ENCODE measurements around the gene AGPAT1. TPM values are rescaled to one million over a fixed set of nuclear protein-coding genes. Genes with fewer than 3 reads are reported as not detected.

The AGPAT1 gene
- total and polyA plus RNA-seq, 2 of the 13 experiments (the other 11 are each of a cell fraction or from before 2014, with no cell fraction given), result 51.3 to 139 TPM

DNA sequence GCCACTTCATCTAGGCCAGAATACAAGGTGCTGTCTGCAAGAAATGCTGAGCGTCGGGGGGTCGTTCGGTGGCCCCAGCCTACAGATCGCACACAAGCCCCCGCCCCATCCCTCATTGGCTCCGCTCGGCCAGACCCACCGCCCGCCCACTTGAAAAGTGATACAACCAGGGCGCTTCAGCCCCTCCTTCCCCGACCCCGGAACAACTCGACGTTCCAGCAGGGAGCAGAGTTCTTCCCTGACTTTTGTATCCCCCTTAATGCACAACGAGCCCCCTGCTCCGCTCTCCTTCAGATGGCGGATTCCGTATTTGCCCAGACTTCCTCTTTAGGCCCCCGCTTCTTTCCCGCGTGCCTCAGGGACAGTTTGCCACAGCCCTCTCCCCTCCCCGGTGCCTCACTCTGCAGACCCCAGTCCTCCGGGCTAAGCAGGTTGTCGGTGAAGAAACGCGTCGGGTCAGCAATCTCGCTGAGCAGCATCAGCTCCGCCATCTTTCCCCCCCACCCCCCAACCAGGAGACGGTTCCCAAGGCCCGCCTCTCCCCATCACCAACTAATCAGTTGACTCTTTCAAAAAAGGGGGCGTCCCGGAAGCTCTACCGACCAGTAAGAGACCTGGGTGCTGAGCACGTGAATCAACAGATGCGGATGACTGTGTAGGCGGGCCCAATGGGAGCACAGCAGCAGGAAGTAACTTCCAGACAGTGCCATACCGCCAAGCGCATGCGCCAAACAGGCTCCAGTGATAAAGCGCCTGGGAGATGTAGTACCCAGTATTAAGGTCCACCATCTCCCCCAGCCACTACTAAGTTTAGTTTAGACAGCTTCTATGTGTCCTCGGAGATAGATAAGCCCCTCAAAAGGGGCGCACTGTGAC, 47.9 kb downstream of the AGPAT1 start, which contains the start of gene ATF6B (continued):
- TF ChIP-seq KLF6 (CRISPR knock-in tag; IDR thresholded peaks at IDR 0.05) (no peak), NFE2L1 (CRISPR knock-in tag; IDR thresholded peaks at IDR 0.05; ENCODE audit: borderline replicate concordance) (no peak), SP4 (CRISPR knock-in tag; IDR thresholded peaks at IDR 0.05) (peak; percentile 92), SAP130 (CRISPR knock-in tag; IDR thresholded peaks at IDR 0.05; ENCODE audit: low read depth) (peak; percentile 88), TP53 (CRISPR knock-in tag; conservative IDR thresholded peaks at IDR 0.05) (no peak), ETV5 (CRISPR knock-in tag; IDR thresholded peaks at IDR 0.05; ENCODE audit: borderline replicate concordance) (no peak; the same call in 1 of the 2 replicates), TBP (CRISPR knock-in tag; IDR thresholded peaks at IDR 0.05) (no peak), SOX6 (IDR thresholded peaks at IDR 0.05) (no peak), SOX6 (CRISPR knock-in tag; IDR thresholded peaks at IDR 0.05) (no peak), HNF4A (CRISPR knock-in tag; IDR thresholded peaks at IDR 0.05) (no peak), ZNF737 (CRISPR knock-in tag; IDR thresholded peaks at IDR 0.05; ENCODE audit: borderline replicate concordance) (no peak), NBN (conservative IDR thresholded peaks at IDR 0.05) (no peak), SALL2 (CRISPR knock-in tag; IDR thresholded peaks at IDR 0.05) (no peak), ZNF776 (CRISPR knock-in tag; IDR thresholded peaks at IDR 0.05) (0 out of 2 replicates have a peak, but pooled peaks have one; percentile 58)
- TF ChIP-seq, protein P1, sequence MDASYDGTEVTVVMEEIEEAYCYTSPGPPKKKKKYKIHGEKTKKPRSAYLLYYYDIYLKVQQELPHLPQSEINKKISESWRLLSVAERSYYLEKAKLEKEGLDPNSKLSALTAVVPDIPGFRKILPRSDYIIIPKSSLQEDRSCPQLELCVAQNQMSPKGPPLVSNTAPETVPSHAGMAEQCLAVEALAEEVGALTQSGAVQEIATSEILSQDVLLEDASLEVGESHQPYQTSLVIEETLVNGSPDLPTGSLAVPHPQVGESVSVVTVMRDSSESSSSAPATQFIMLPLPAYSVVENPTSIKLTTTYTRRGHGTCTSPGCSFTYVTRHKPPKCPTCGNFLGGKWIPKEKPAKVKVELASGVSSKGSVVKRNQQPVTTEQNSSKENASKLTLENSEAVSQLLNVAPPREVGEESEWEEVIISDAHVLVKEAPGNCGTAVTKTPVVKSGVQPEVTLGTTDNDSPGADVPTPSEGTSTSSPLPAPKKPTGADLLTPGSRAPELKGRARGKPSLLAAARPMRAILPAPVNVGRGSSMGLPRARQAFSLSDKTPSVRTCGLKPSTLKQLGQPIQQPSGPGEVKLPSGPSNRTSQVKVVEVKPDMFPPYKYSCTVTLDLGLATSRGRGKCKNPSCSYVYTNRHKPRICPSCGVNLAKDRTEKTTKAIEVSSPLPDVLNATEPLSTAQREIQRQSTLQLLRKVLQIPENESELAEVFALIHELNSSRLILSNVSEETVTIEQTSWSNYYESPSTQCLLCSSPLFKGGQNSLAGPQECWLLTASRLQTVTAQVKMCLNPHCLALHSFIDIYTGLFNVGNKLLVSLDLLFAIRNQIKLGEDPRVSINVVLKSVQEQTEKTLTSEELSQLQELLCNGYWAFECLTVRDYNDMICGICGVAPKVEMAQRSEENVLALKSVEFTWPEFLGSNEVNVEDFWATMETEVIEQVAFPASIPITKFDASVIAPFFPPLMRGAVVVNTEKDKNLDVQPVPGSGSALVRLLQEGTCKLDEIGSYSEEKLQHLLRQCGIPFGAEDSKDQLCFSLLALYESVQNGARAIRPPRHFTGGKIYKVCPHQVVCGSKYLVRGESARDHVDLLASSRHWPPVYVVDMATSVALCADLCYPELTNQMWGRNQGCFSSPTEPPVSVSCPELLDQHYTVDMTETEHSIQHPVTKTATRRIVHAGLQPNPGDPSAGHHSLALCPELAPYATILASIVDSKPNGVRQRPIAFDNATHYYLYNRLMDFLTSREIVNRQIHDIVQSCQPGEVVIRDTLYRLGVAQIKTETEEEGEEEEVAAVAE (CRISPR knock-in tag; IDR thresholded peaks at IDR 0.05; ENCODE audit: borderline replicate concordance), result peak; percentile 98
- TF ChIP-seq, protein P2, sequence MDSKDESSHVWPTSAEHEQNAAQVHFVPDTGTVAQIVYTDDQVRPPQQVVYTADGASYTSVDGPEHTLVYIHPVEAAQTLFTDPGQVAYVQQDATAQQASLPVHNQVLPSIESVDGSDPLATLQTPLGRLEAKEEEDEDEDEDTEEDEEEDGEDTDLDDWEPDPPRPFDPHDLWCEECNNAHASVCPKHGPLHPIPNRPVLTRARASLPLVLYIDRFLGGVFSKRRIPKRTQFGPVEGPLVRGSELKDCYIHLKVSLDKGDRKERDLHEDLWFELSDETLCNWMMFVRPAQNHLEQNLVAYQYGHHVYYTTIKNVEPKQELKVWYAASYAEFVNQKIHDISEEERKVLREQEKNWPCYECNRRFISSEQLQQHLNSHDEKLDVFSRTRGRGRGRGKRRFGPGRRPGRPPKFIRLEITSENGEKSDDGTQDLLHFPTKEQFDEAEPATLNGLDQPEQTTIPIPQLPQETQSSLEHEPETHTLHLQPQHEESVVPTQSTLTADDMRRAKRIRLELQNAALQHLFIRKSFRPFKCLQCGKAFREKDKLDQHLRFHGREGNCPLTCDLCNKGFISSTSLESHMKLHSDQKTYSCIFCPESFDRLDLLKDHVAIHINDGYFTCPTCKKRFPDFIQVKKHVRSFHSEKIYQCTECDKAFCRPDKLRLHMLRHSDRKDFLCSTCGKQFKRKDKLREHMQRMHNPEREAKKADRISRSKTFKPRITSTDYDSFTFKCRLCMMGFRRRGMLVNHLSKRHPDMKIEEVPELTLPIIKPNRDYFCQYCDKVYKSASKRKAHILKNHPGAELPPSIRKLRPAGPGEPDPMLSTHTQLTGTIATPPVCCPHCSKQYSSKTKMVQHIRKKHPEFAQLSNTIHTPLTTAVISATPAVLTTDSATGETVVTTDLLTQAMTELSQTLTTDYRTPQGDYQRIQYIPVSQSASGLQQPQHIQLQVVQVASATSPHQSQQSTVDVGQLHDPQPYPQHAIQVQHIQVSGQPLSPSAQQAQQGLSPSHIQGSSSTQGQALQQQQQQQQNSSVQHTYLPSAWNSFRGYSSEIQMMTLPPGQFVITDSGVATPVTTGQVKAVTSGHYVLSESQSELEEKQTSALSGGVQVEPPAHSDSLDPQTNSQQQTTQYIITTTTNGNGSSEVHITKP (CRISPR knock-in tag; IDR thresholded peaks at IDR 0.05; ENCODE audit: low read depth), result 0 out of 2 replicates have a peak, but pooled peaks have one; percentile 29
- TF ChIP-seq, protein P3, sequence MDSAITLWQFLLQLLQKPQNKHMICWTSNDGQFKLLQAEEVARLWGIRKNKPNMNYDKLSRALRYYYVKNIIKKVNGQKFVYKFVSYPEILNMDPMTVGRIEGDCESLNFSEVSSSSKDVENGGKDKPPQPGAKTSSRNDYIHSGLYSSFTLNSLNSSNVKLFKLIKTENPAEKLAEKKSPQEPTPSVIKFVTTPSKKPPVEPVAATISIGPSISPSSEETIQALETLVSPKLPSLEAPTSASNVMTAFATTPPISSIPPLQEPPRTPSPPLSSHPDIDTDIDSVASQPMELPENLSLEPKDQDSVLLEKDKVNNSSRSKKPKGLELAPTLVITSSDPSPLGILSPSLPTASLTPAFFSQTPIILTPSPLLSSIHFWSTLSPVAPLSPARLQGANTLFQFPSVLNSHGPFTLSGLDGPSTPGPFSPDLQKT (CRISPR knock-in tag; IDR thresholded peaks at IDR 0.05; ENCODE audit: borderline replicate concordance), result no peak
